ENCODE results near the gene C2orf78.
"Not testable (repeated sequence)": the region's sequence is repeated elsewhere in the genome, so short reads cannot be mapped to it uniquely, and the experiment has no call there.

C2orf78 gene

GRCh38 chr2:73783883-73784282 is at the start of gene C2orf78:
TSS of gene C2orf78 (plus strand) at chr2:73784183. CDS start at chr2:73784310, 127 bp downstream.
- H3K4me3 ChIP-seq (replicated peaks; ENCODE audit: low read depth, low read length); DNase-seq (ENCODE audit: low read depth): not testable (repeated sequence)

GRCh38 chr2:73736378-73736777 is 47.6 kb upstream of the C2orf78 start:
- DNase-seq (ENCODE audit: low read depth): no peak

GRCh38 chr2:73736855-73737779 is 46.9 kb upstream of the C2orf78 start, which contains the start of gene TPRKB:
TSS of gene TPRKB (minus strand) at chr2:73737345. CDS start at chr2:73734569, 2,776 bp downstream.
- H3K4me3 ChIP-seq (replicated peaks; ENCODE audit: low read depth, low read length): peak within 1 kb of the TSS; percentile 96
- peak; percentile 98 for DNase-seq (ENCODE audit: low read depth)
- TF ChIP-seq CTCF (IDR thresholded peaks at IDR 0.05; ENCODE audit: low read length, missing control alignments): no peak

More at GRCh38 chr2:73736378-73736777, 47.6 kb upstream of the C2orf78 start:
- no peak for TF ChIP-seq CTCF (IDR thresholded peaks at IDR 0.05; ENCODE audit: low read length, missing control alignments)
- peak overlapping the region; percentile 96 for H3K4me3 ChIP-seq (replicated peaks; ENCODE audit: low read depth, low read length)

- H3K4me3 ChIP-seq (replicated peaks; ENCODE audit: low read depth, low read length): no peak overlapping the region
- no peak for TF ChIP-seq CTCF (IDR thresholded peaks at IDR 0.05; ENCODE audit: low read length, missing control alignments)
- no peak for DNase-seq (ENCODE audit: low read depth)
Measured at GRCh38 chr2:73739101-73739500, 44.9 kb upstream of the C2orf78 start.

- no peak overlapping the region for H3K4me3 ChIP-seq (replicated peaks; ENCODE audit: low read depth, low read length)
- no peak for TF ChIP-seq CTCF (IDR thresholded peaks at IDR 0.05; ENCODE audit: low read length, missing control alignments)
- DNase-seq (ENCODE audit: low read depth): no peak
Measured at GRCh38 chr2:73740767-73741166, 43.2 kb upstream of the C2orf78 start.

GRCh38 chr2:73746015-73746876 is 37.7 kb upstream of the C2orf78 start:
- no peak overlapping the region for H3K4me3 ChIP-seq (replicated peaks; ENCODE audit: low read depth, low read length)
- no peak for DNase-seq (ENCODE audit: low read depth)
- no peak for TF ChIP-seq CTCF (IDR thresholded peaks at IDR 0.05; ENCODE audit: low read length, missing control alignments)

- H3K4me3 ChIP-seq (replicated peaks; ENCODE audit: low read depth, low read length): no peak overlapping the region
- no peak for TF ChIP-seq CTCF (IDR thresholded peaks at IDR 0.05; ENCODE audit: low read length, missing control alignments)
- no peak for DNase-seq (ENCODE audit: low read depth)
Measured at GRCh38 chr2:73746877-73747208, 37.1 kb upstream of the C2orf78 start.
